Bronchial epithelial cell (primary cell): ENCODE results near the gene MATN1. TPM values are rescaled to one million over a fixed set of nuclear protein-coding genes. Genes with fewer than 3 reads are reported as not detected.

Experiments used
- DNase-seq: peaks from one replicate; pipeline ENCODE4 v3.0.0-alpha.2; 2010; ENCODE audit warnings: low read depth
- FAIRE-seq: peaks from 2 replicates; lab custom pipeline; 2011; peaks lifted over from hg19 to GRCh38; lab: Jason Lieb, UNC
- H3K27me3 ChIP-seq: 2 replicates; pipeline ENCODE4 v1.5.1; 2011; ENCODE audit warnings: low read length; ENCODE audit not compliant: control insufficient read depth, insufficient read depth
- H3K36me3 ChIP-seq: 2 replicates; pipeline ENCODE4 v1.5.1; 2011; ENCODE audit warnings: low read length; ENCODE audit not compliant: control insufficient read depth, insufficient read depth
- H3K4me3 ChIP-seq: 2 replicates; pipeline ENCODE4 v1.5.1; 2011; ENCODE audit warnings: mild to moderate bottlenecking, low read depth, low read length, control low read depth
- CTCF ChIP-seq: IDR thresholded peaks from 2 replicates; pipeline ENCODE4 v1.5.1; 2011; ENCODE audit warnings: mild to moderate bottlenecking, moderate library complexity, low read length, control low read depth, inconsistent platforms; ENCODE audit not compliant: insufficient read depth, severe bottlenecking
- total RNA-seq: library from RNA; depleted of rRNA; stranded (reverse); fragments of >200 nt; gene quantifications from 2 replicates; pipeline ENCODE4 v1.2.1, GENCODE V29; 2014

MATN1 gene
- total RNA-seq, 1 donor from 2014 or later, result not detected

GRCh38 chr1:30694280-30695175 lies 28.9 kb downstream of the MATN1 start:
- Histone ChIP-seq H3K36me3 (no peaks in the 10 kb centered on the region), H3K27me3 (no peaks in the 10 kb centered on the region), H3K4me3 (no peak overlapping the region)
- FAIRE-seq, result no peak
- no peak for DNase-seq
- no peak for TF ChIP-seq CTCF

DNA sequence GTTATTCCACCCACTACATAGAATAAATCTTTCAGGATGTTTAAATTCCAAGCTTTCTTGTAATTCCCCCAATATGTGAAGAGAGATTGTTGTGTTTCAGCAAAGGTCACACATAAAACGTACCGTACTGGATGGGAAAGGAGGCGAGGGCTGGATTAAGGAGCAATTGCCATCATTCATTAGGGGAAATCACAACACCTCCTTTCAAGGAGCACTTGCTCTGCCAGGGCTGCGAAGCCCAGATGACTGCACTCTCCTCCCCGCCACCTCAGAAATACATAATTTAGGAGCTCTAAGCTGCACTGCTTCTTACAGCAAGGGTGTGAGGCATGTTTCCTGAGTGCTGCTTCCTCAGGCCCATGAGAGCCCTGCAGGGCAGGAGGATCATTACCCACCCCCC lies 29.6 kb downstream of the MATN1 start:
- FAIRE-seq, result no peak
- no peaks in the 10 kb centered on the region for H3K27me3 ChIP-seq
- no peaks in the 10 kb centered on the region for H3K36me3 ChIP-seq
- H3K4me3 ChIP-seq, result no peak overlapping the region
- no peak for TF ChIP-seq CTCF
- no peak for DNase-seq

DNA sequence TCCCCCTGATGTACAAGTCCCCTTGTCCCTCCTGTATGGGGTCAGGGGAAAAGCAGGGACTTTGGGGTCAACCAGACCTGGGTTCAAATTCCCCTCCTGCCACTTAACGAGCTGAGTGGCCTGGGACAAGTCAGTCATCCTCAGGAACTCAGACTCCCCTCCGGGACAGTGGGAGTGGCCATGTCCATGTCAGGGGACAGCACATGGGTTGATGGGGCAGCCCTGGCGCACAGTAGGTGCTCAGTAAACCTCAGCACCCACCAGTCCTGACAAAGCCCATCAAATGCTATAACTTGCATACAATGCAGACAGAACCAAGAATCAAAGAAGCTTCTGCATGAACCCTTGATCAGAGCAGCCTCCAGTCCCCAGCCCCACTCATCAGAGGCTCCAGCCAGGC lies 30.0 kb downstream of the MATN1 start:
- TF ChIP-seq CTCF, result no peak
- no peaks in the 10 kb centered on the region for H3K36me3 ChIP-seq
- no peak overlapping the region for H3K4me3 ChIP-seq
- FAIRE-seq (no peak), DNase-seq (no peak)
- H3K27me3 ChIP-seq, result no peaks in the 10 kb centered on the region

DNA sequence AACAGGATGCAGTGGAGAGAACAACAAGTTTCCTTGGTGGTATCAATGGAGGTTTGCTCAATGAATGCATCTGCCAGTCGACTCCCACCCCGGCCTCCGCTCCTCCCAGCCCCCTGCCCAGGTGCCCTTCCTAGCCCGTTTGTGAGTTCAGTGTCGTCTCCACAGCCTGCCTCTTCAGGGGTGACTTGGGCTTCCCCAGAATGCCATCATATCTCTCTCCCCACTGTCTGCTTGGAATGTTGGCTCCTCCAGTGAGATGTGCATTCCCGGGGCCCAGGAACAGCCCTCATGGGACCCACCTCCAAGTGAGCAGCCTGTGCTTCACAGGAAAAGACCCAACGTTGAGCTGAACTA lies 30.5 kb downstream of the MATN1 start:
- TF ChIP-seq CTCF, result no peak
- DNase-seq (no peak), FAIRE-seq (no peak)
- no peaks in the 10 kb centered on the region for H3K36me3 ChIP-seq
- no peaks in the 10 kb centered on the region for H3K27me3 ChIP-seq
- no peak overlapping the region for H3K4me3 ChIP-seq

GRCh38 chr1:30692201-30692947 lies 31.0 kb downstream of the MATN1 start:
- Histone ChIP-seq H3K36me3 (no peaks in the 10 kb centered on the region), H3K4me3 (no peak overlapping the region), H3K27me3 (no peaks in the 10 kb centered on the region)
- no peak for TF ChIP-seq CTCF
- no peak for FAIRE-seq
- DNase-seq, result no peak
